ENCODE results near the gene TCEAL9. TPM values are rescaled to one million over a fixed set of nuclear protein-coding genes. Genes with fewer than 3 reads are reported as not detected.

TCEAL9 gene
- polyA plus RNA-seq, 1 donor (not counting 4 experiments of a cell fraction or from before 2014, with no cell fraction given) = 104 TPM

DNA sequence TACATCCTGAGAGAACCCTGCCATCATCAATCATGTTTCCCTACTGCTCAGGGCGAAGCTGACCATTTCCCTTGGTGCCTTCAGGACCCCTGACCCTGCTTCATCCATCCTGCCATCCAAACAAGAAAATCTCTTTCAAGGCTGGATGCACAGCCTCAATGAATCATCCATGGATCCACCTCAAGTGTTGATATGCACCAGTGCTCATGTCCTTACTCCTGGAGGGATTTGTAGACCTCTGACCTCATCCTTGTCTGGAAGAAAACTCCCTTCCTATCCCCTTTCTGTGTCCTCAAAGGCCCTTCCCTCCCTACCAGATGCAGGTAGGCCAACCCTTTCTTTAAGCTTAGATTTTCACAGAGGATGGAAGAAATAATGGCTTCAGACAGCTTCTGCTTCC is 44.6 kb downstream of the TCEAL9 start:
- Histone ChIP-seq H3K27ac (ENCODE audit: control insufficient read depth, insufficient read depth, low read length) (no peak overlapping the region), H3K36me3 (ENCODE audit: control insufficient read depth in 2 of 2, extremely low read depth in 1 of 2, insufficient read depth in 2 of 2, low read length in 2 of 2) (no peaks in the 10 kb centered on the region), H3K9ac (ENCODE audit: control insufficient read depth, extremely low read depth, insufficient read depth, low read length) (no peak overlapping the region), H2AFZ (ENCODE audit: control insufficient read depth, low read length) (no peak overlapping the region), H3K4me1 (ENCODE audit: control insufficient read depth, extremely low read depth, insufficient read depth, low read length) (peaks cover 11% of the 10 kb centered on the region), H4K20me1 (ENCODE audit: control insufficient read depth, extremely low read depth, insufficient read depth, low read length) (no peaks in the 10 kb centered on the region), H3K79me2 (ENCODE audit: control insufficient read depth, insufficient read depth, low read length) (no peaks in the 10 kb centered on the region), H3K9me1 (ENCODE audit: control insufficient read depth, extremely low read depth, insufficient read depth, low read length) (no peaks in the 10 kb centered on the region), H3K4me2 (ENCODE audit: control insufficient read depth, extremely low read depth, insufficient read depth, low read depth, low read length) (no peak overlapping the region), H3K9me3 (ENCODE audit: control insufficient read depth, low read depth, low read length) (no peaks in the 10 kb centered on the region), H3K4me3 (ENCODE audit: control insufficient read depth in 2 of 3, extremely low read depth in 1 of 3, insufficient read depth in 2 of 3, low read depth in 1 of 3, low read length in 3 of 3) (no peak overlapping the region), H3K27me3 (ENCODE audit: control insufficient read depth, extremely low read depth, insufficient read depth, low read length) (no peaks in the 10 kb centered on the region)
- dilution Hi-C loops (cut with MboI; ENCODE audit: extremely low pct_ligation_motif_present, low sequenced_read_pairs) = no loop called here
- FAIRE-seq (no peak), DNase-seq (ENCODE audit: low read depth, low spot score) (no peak)
- no peak for TF ChIP-seq EZH2 (IDR thresholded peaks at IDR 0.05; ENCODE audit: low read length)
- TF ChIP-seq, protein P1, sequence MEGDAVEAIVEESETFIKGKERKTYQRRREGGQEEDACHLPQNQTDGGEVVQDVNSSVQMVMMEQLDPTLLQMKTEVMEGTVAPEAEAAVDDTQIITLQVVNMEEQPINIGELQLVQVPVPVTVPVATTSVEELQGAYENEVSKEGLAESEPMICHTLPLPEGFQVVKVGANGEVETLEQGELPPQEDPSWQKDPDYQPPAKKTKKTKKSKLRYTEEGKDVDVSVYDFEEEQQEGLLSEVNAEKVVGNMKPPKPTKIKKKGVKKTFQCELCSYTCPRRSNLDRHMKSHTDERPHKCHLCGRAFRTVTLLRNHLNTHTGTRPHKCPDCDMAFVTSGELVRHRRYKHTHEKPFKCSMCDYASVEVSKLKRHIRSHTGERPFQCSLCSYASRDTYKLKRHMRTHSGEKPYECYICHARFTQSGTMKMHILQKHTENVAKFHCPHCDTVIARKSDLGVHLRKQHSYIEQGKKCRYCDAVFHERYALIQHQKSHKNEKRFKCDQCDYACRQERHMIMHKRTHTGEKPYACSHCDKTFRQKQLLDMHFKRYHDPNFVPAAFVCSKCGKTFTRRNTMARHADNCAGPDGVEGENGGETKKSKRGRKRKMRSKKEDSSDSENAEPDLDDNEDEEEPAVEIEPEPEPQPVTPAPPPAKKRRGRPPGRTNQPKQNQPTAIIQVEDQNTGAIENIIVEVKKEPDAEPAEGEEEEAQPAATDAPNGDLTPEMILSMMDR (optimal IDR thresholded peaks at IDR 0.05 in 1 of 3, IDR thresholded peaks at IDR 0.05 in 1 of 3, conservative IDR thresholded peaks at IDR 0.05 in 1 of 3; ENCODE audit: extremely low read depth in 1 of 3, insufficient read depth in 2 of 3, low read length in 3 of 3) = no peak

DNA sequence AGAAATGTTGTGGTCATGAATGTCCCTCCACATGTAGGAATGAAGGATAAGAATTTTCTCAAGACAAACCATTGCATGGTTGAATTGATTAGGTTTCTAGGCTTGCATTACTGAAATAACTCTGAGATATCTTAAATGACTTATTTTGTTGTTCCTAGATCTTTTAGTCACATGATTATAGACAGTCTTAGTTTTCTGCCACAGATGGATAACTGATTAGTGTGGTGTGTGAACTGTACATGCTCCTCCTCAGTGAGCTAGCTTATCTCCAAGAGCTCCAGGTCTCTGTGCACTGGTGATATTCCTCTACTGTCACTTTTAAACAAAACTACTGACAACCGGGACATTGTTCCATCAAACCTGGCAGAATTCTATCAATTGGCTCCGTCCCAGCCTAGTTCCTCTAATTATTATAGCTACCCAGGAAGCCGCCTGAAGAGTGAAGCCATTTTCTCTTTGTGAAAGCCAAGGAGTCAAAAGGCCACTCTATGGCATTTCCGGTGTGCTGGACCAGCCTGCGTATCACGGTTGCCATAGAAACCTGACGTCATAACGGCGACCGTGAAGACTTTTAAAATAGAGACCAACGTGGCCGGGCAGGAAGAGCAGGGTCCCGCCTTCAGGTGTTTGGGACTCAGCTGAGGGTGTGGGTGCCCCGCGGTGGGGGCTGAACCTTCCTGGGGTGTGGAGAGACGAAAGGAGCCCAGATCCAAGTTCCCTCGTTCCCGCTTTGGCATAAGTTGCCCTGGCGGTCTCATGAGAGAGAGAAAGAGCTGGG is 48.1 kb downstream of the TCEAL9 start:
- Histone ChIP-seq H3K4me3 (ENCODE audit: control insufficient read depth in 2 of 3, extremely low read depth in 1 of 3, insufficient read depth in 2 of 3, low read depth in 1 of 3, low read length in 3 of 3) (peak overlapping the region; percentile 41 to 71 (median 57)), H2AFZ (ENCODE audit: control insufficient read depth, low read length) (peak overlapping the region; percentile 71), H3K9me3 (ENCODE audit: control insufficient read depth, low read depth, low read length) (no peaks in the 10 kb centered on the region), H4K20me1 (ENCODE audit: control insufficient read depth, extremely low read depth, insufficient read depth, low read length) (no peaks in the 10 kb centered on the region), H3K27ac (ENCODE audit: control insufficient read depth, insufficient read depth, low read length) (no peak overlapping the region), H3K9me1 (ENCODE audit: control insufficient read depth, extremely low read depth, insufficient read depth, low read length) (no peaks in the 10 kb centered on the region), H3K9ac (ENCODE audit: control insufficient read depth, extremely low read depth, insufficient read depth, low read length) (peak overlapping the region; percentile 50), H3K4me1 (ENCODE audit: control insufficient read depth, extremely low read depth, insufficient read depth, low read length) (no peaks in the 10 kb centered on the region), H3K36me3 (ENCODE audit: control insufficient read depth in 2 of 2, extremely low read depth in 1 of 2, insufficient read depth in 2 of 2, low read length in 2 of 2) (no peaks in the 10 kb centered on the region), H3K27me3 (ENCODE audit: control insufficient read depth, extremely low read depth, insufficient read depth, low read length) (no peaks in the 10 kb centered on the region), H3K79me2 (ENCODE audit: control insufficient read depth, insufficient read depth, low read length) (no peaks in the 10 kb centered on the region), H3K4me2 (ENCODE audit: control insufficient read depth, extremely low read depth, insufficient read depth, low read depth, low read length) (peak overlapping the region; percentile 65)
- no peak for DNase-seq (ENCODE audit: low read depth, low spot score)
- dilution Hi-C loops (cut with MboI; ENCODE audit: extremely low pct_ligation_motif_present, low sequenced_read_pairs) = no loop called here
- TF ChIP-seq, protein P1 (optimal IDR thresholded peaks at IDR 0.05 in 1 of 3, IDR thresholded peaks at IDR 0.05 in 1 of 3, conservative IDR thresholded peaks at IDR 0.05 in 1 of 3; ENCODE audit: extremely low read depth in 1 of 3, insufficient read depth in 2 of 3, low read length in 3 of 3) = no peak
- no peak for TF ChIP-seq EZH2 (IDR thresholded peaks at IDR 0.05; ENCODE audit: low read length)
- FAIRE-seq = no peak
